CD4-positive, CD25-positive, alpha-beta regulatory T cell (primary cell): ENCODE data around the gene GRK3. TPM values are rescaled to one million over a fixed set of nuclear protein-coding genes. Genes with fewer than 3 reads are reported as not detected.

Experiments used
- ATAC-seq, 2 donors: fragments of 150-1000 bp; cut with Tn5 transposase; one replicate each; pipeline ENCODE4 v1.10.0; 2021; ENCODE audit warnings: low read depth in 2 of 2, moderate number of reproducible peaks in 2 of 2, moderate library complexity in 1 of 2
- DNase-seq, 3 donors: peaks; one replicate each; pipeline versions ENCODE4 v3.0.0 to v3.0.0-alpha.2; 2012 to 2022; ENCODE audit warnings: mixed read lengths in 1 of 3
- H3K27ac ChIP-seq: one replicate; pipeline ENCODE4 v1.7.0; 2013; ENCODE audit warnings: mild to moderate bottlenecking, low read length; ENCODE audit not compliant: insufficient read depth, poor library complexity, severe bottlenecking
- H3K27me3 ChIP-seq: one replicate; pipeline ENCODE4 v1.7.0; 2013; ENCODE audit warnings: low read length; ENCODE audit not compliant: control insufficient read depth, insufficient read depth
- H3K36me3 ChIP-seq: one replicate; pipeline ENCODE4 v1.7.0; 2013; ENCODE audit warnings: mild to moderate bottlenecking, low read length, moderate library complexity; ENCODE audit not compliant: control insufficient read depth, insufficient read depth
- H3K4me1 ChIP-seq: 2 replicates; pipeline ENCODE4 v1.7.0; 2013; ENCODE audit warnings: mild to moderate bottlenecking, low read length; ENCODE audit not compliant: insufficient read depth, control insufficient read depth, poor library complexity, severe bottlenecking
- H3K4me3 ChIP-seq: one replicate; pipeline ENCODE4 v1.7.0; 2013; ENCODE audit warnings: low read depth, mild to moderate bottlenecking, low read length, moderate library complexity
- H3K9me3 ChIP-seq, 2 experiments: 1 replicate in 1 of 2; 2 replicates in 1 of 2; pipeline ENCODE4 v1.7.0; 2013; ENCODE audit warnings: low read length in 2 of 2, mild to moderate bottlenecking in 1 of 2, moderate library complexity in 1 of 2; ENCODE audit not compliant: control insufficient read depth in 2 of 2
- H3K27ac Mint-ChIP-seq, 3 donors: one replicate each; pipeline ENCODE4 v1.8.0; 2020 to 2022; ENCODE audit warnings: mild to moderate bottlenecking in 3 of 3, mixed read lengths in 3 of 3, moderate library complexity in 2 of 3
- H3K27me3 Mint-ChIP-seq: one replicate; pipeline ENCODE4 v1.8.0; 2022; ENCODE audit warnings: mild to moderate bottlenecking, mixed read lengths
- H3K36me3 Mint-ChIP-seq: one replicate; pipeline ENCODE4 v1.8.0; 2020; ENCODE audit warnings: mixed read lengths
- H3K4me1 Mint-ChIP-seq, 4 donors: one replicate each; pipeline ENCODE4 v1.8.0; 2020 to 2022; ENCODE audit warnings: mixed read lengths in 4 of 4, mild to moderate bottlenecking in 1 of 4
- H3K4me3 Mint-ChIP-seq, 4 donors: one replicate each; pipeline ENCODE4 v1.8.0; 2020 to 2022; ENCODE audit warnings: mild to moderate bottlenecking in 4 of 4, mixed read lengths in 4 of 4, moderate library complexity in 3 of 4
- H3K9me3 Mint-ChIP-seq, 7 donors: one replicate each; pipeline ENCODE4 v1.8.0; 2020 to 2022; ENCODE audit warnings: mixed read lengths in 7 of 7, mild to moderate bottlenecking in 3 of 7, moderate library complexity in 2 of 7
- polyA plus RNA-seq, 4 donors: library from polyadenylated mRNA; unstranded; fragments of 300-500 nt; fragmentation: Illumina TruSeq; gene quantifications; one replicate each; pipeline ENCODE4 v1.2.3, GENCODE V29; 2021
- total RNA-seq: library from RNA; stranded (reverse); gene quantifications from one replicate; pipeline ENCODE4 v1.2.3, GENCODE V29; 2022

Gene GRK3
- total and polyA plus RNA-seq, 5 donors from 2014 or later: 0.51 to 3.5 (median 1.1) TPM

GRCh38 chr22:25655371-25655935, 91.0 kb downstream of the GRK3 start:
- Mint-ChIP-seq H3K27me3 (no peaks in the 10 kb centered on the region), H3K4me3 (no peak overlapping the region), H3K9me3 (no peaks in the 10 kb centered on the region), H3K36me3 (no peaks in the 10 kb centered on the region), H3K27ac (peak overlapping the region in 1 of 3 donors; percentile 5), H3K4me1 (peaks cover 0 to 8% (median 7%) of the 10 kb centered on the region in 4 donors)
- ATAC-seq (no peak), DNase-seq (no peak)
- Histone ChIP-seq H3K4me1 (no peaks in the 10 kb centered on the region), H3K36me3 (no peaks in the 10 kb centered on the region), H3K9me3 (no peaks in the 10 kb centered on the region), H3K4me3 (no peak overlapping the region), H3K27me3 (no peaks in the 10 kb centered on the region), H3K27ac (no peak overlapping the region)

- Mint-ChIP-seq H3K4me3 (no peak overlapping the region), H3K9me3 (no peaks in the 10 kb centered on the region), H3K4me1 (peaks cover 0 to 8% (median 7%) of the 10 kb centered on the region in 4 donors), H3K36me3 (peaks cover 6% of the 10 kb centered on the region), H3K27me3 (no peaks in the 10 kb centered on the region), H3K27ac (peak overlapping the region; percentile 4 to 39 (median 28))
- Histone ChIP-seq H3K9me3 (no peaks in the 10 kb centered on the region), H3K27ac (no peak overlapping the region), H3K4me3 (no peak overlapping the region), H3K4me1 (no peaks in the 10 kb centered on the region), H3K36me3 (no peaks in the 10 kb centered on the region), H3K27me3 (no peaks in the 10 kb centered on the region)
- DNase-seq: peak in 1 of 3 donors; percentile 11
- ATAC-seq: peak in 1 of 2 donors; percentile 22
Observed at GRCh38 chr22:25656724-25657123, 92.2 kb downstream of the GRK3 start.

GRCh38 chr22:25658633-25659032, 94.2 kb downstream of the GRK3 start:
- H3K27ac ChIP-seq: no peak overlapping the region
- H3K4me3 Mint-ChIP-seq: no peak overlapping the region
- peak overlapping the region in 1 of 3 donors; percentile 47 for H3K27ac Mint-ChIP-seq

GRCh38 chr22:25659413-25659812, 94.9 kb downstream of the GRK3 start:
- no peaks in the 10 kb centered on the region for H3K9me3 ChIP-seq
- peaks cover 0 to 8% (median 7%) of the 10 kb centered on the region in 4 donors for H3K4me1 Mint-ChIP-seq
- H3K4me1 ChIP-seq: no peaks in the 10 kb centered on the region
- ATAC-seq (no peak), DNase-seq (no peak)
- H3K9me3 Mint-ChIP-seq: no peaks in the 10 kb centered on the region
- no peak overlapping the region for H3K4me3 Mint-ChIP-seq
- peak overlapping the region in 1 of 3 donors; percentile 47 for H3K27ac Mint-ChIP-seq
- H3K4me3 ChIP-seq: no peak overlapping the region
- H3K27ac ChIP-seq: no peak overlapping the region
- H3K36me3 ChIP-seq: no peaks in the 10 kb centered on the region
- H3K27me3 Mint-ChIP-seq: no peaks in the 10 kb centered on the region
- no peaks in the 10 kb centered on the region for H3K27me3 ChIP-seq
- H3K36me3 Mint-ChIP-seq: peaks cover 16% of the 10 kb centered on the region

More at GRCh38 chr22:25658633-25659032, 94.2 kb downstream of the GRK3 start:
- no peaks in the 10 kb centered on the region for H3K27me3 ChIP-seq
- no peak for DNase-seq
- H3K4me1 ChIP-seq: no peaks in the 10 kb centered on the region
- H3K36me3 ChIP-seq: no peaks in the 10 kb centered on the region
- Mint-ChIP-seq H3K4me1 (peaks cover 0 to 8% (median 7%) of the 10 kb centered on the region in 4 donors), H3K9me3 (no peaks in the 10 kb centered on the region), H3K36me3 (peaks cover 13% of the 10 kb centered on the region), H3K27me3 (no peaks in the 10 kb centered on the region)
- ATAC-seq: no peak
- H3K9me3 ChIP-seq: no peaks in the 10 kb centered on the region
- H3K4me3 ChIP-seq: no peak overlapping the region

- no peaks in the 10 kb centered on the region for H3K9me3 ChIP-seq
- no peaks in the 10 kb centered on the region for H3K27me3 ChIP-seq
- H3K4me1 Mint-ChIP-seq: peaks cover 0 to 8% (median 7%) of the 10 kb centered on the region in 4 donors
- ATAC-seq (no peak), DNase-seq (no peak)
- no peaks in the 10 kb centered on the region for H3K27me3 Mint-ChIP-seq
- H3K4me1 ChIP-seq: no peaks in the 10 kb centered on the region
- H3K27ac Mint-ChIP-seq: no peak overlapping the region
- H3K36me3 ChIP-seq: no peaks in the 10 kb centered on the region
- no peak overlapping the region for H3K4me3 ChIP-seq
- H3K9me3 Mint-ChIP-seq: no peaks in the 10 kb centered on the region
- H3K27ac ChIP-seq: no peak overlapping the region
- H3K4me3 Mint-ChIP-seq: no peak overlapping the region
- H3K36me3 Mint-ChIP-seq: peaks cover 16% of the 10 kb centered on the region
Observed at GRCh38 chr22:25660336-25660735, 95.9 kb downstream of the GRK3 start.

GRCh38 chr22:25661073-25661472, 96.6 kb downstream of the GRK3 start:
- no peaks in the 10 kb centered on the region for H3K4me1 ChIP-seq
- no peak overlapping the region for H3K4me3 ChIP-seq
- H3K27me3 Mint-ChIP-seq: no peaks in the 10 kb centered on the region
- H3K4me3 Mint-ChIP-seq: no peak overlapping the region
- no peak overlapping the region for H3K27ac Mint-ChIP-seq
- no peaks in the 10 kb centered on the region for H3K36me3 ChIP-seq
- H3K27me3 ChIP-seq: no peaks in the 10 kb centered on the region
- no peaks in the 10 kb centered on the region for H3K9me3 Mint-ChIP-seq
- DNase-seq (no peak), ATAC-seq (no peak)
- peaks cover 0 to 8% (median 6%) of the 10 kb centered on the region in 4 donors for H3K4me1 Mint-ChIP-seq
- peaks cover 16% of the 10 kb centered on the region for H3K36me3 Mint-ChIP-seq
- H3K9me3 ChIP-seq: no peaks in the 10 kb centered on the region
- H3K27ac ChIP-seq: no peak overlapping the region

GRCh38 chr22:25663654-25664053, 99.2 kb downstream of the GRK3 start:
- no peaks in the 10 kb centered on the region for H3K9me3 Mint-ChIP-seq
- no peak for ATAC-seq
- DNase-seq: no peak
- H3K4me1 ChIP-seq: no peaks in the 10 kb centered on the region
- H3K36me3 Mint-ChIP-seq: peaks cover 25% of the 10 kb centered on the region
- no peaks in the 10 kb centered on the region for H3K27me3 Mint-ChIP-seq
- H3K9me3 ChIP-seq: no peaks in the 10 kb centered on the region
- no peak overlapping the region for H3K4me3 Mint-ChIP-seq
- no peaks in the 10 kb centered on the region for H3K27me3 ChIP-seq
- H3K4me3 ChIP-seq: no peak overlapping the region
- no peaks in the 10 kb centered on the region for H3K4me1 Mint-ChIP-seq
- H3K27ac ChIP-seq: no peak overlapping the region
- H3K27ac Mint-ChIP-seq: no peak overlapping the region
- H3K36me3 ChIP-seq: no peaks in the 10 kb centered on the region

GRCh38 chr22:25666308-25666707, 101.8 kb downstream of the GRK3 start:
- ATAC-seq (no peak), DNase-seq (no peak)
- H3K27me3 ChIP-seq: no peaks in the 10 kb centered on the region
- no peak overlapping the region for H3K4me3 ChIP-seq
- no peak overlapping the region for H3K27ac Mint-ChIP-seq
- H3K9me3 Mint-ChIP-seq: no peaks in the 10 kb centered on the region
- H3K4me3 Mint-ChIP-seq: no peak overlapping the region
- H3K27ac ChIP-seq: no peak overlapping the region
- no peaks in the 10 kb centered on the region for H3K4me1 ChIP-seq
- H3K4me1 Mint-ChIP-seq: no peaks in the 10 kb centered on the region
- no peaks in the 10 kb centered on the region for H3K36me3 ChIP-seq
- peaks cover 27% of the 10 kb centered on the region for H3K36me3 Mint-ChIP-seq
- H3K9me3 ChIP-seq: no peaks in the 10 kb centered on the region
- no peaks in the 10 kb centered on the region for H3K27me3 Mint-ChIP-seq
